Kidney capillary endothelial cell (primary cell): ENCODE results near the gene PRKN.

Experiments used
- DNase-seq: peaks from one replicate; pipeline ENCODE4 v3.0.0-alpha.2; 2018; ENCODE audit warnings: low spot score

Gene PRKN

DNA sequence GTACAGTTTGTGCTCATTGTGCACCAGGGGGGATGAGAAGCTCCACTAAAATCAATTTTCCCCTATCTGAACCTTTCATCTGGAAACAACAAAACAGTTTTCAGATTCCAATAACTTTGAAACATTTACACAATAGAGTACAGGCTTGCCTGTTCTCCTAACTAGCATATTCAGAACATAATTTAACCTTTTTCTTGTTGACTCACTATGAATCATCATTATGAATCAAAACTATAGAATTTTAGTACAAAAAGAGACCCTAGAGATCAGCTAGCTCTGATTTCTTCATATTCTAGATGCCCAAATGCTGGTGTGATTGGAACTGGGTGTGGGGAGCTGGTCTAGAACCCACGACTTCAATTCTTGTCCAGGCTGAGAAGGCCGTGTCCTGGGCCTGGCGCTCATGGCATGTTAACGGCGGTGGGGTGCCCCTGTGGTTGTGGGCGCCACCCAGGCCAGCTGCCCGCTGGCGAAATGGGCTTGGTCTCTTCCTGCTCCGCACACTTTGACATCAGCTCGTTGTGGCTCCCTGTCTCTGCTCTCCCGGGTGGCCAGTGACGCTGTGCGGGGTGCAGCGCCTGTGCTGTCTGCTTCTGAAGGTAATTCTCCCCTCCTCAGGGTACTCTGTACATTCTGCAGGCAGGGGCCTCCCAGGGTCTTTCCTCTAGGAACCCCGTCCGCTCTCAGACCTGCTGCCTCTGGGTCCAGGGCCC lies 1423.8 kb downstream of the PRKN start:
- DNase-seq = peak; percentile 35

DNA sequence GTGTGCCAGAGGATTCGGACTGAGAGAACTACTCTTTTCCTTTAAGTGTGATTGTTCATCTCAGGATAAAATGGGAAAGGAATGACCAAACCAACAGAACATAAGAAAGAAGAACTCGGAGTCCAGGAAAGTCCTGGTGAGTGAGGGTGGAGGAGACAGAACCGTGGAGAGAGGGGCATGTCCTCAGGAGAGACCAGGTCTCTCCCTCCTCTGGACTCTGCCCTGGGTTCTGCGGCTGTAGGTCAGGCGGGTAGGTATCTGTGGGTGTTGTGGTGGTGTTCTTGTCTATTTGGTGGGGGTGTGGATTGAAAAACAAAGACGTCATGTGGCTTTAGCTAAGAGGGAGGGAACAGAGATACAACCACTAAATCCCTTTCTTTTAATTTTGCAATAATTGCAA lies 1424.6 kb downstream of the PRKN start:
- DNase-seq = no peak

DNA sequence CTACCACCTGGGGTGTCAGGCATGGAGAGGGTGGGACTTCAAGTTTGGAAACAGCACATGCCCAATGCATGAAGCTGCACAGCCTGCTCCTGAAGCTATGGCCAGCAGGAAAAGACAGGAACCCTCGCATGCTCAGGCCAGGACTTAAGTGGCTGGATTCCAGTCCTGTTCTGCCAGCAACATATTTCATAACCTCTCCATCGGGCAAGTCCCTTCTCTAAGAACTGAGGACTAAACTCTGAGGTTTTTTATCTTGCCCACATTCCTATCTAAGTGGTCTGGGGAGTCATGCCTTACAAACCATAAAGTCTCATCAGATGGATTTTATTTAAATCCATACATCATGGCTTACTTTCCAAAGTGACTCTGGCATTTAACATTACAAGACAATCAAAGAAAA lies 1426.2 kb downstream of the PRKN start:
- DNase-seq = no peak

DNA sequence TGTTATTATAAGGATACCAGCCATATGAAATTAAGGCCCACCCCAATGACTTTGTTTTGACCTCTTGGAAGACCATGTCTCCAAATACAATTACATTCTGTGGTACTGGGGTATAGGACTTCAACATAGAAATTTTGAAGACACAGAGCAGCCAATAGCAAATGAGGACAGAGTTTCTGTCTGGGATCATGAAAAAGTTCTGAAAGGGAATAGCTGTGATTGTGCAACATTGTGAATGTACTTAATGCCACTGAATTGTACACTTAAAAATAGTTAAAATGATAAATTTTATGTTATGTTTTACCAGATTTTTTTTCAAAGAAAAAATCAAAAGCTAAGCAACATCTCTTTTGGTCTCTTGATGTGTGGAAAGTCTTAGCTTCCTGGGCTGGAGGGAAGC lies 1426.7 kb downstream of the PRKN start:
- DNase-seq = no peak

DNA sequence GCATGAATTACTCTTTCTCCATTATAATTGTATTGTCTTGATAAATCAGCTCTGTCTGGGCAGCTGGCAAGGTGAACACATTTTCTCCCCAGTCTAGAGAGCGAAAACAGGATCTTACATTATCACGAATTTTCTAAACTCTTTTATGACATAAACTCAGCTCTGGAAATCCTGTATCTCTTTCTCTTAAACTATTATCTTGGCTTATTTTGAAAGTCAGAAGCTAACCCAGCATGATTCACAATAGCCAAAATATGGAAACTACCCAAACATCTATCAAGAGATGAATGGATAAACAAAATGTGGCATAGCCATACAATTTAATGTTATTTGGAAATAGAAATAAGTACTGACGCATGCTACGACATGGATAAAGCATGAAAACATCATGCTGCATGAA lies 1427.8 kb downstream of the PRKN start:
- no peak for DNase-seq
